Measurements from ENCODE around the gene CALN1.

DNA sequence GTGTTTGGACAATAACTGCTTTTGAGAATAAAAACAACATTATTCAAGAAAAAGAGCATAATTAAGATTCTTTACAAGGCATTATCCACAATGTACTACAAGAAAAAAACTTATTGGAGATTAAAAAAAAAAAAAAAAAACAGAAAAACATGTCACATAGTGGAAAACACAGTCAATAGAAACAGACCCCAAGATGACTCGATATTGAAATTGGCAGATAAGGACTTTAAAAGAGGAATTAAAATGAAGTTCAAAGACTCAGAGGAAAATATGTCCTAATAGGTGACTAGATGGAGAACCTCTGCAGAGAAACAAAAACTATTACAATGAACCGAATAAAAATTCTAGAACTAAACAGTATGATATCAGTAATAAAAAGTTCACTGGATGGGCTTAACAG lies 248.9 kb downstream of the CALN1 start:
- TF ChIP-seq POLR2AphosphoS5 (IDR thresholded peaks at IDR 0.05) (no peak), CTCF (IDR thresholded peaks at IDR 0.05) (no peak)

All from prostate gland (tissue), 2 donors.